H9 (cell line): ENCODE results near the gene CREB3L2. TPM values are rescaled to one million over a fixed set of nuclear protein-coding genes. Genes with fewer than 3 reads are reported as not detected.

Experiments
- DNase-seq: peaks from one replicate; pipeline ENCODE4 v3.0.0-alpha.2; 2017
- H2AFZ ChIP-seq: one replicate; pipeline ENCODE4 v1.6.1; 2013; ENCODE audit warnings: mild to moderate bottlenecking, low read length, control low read depth, moderate library complexity
- H2AK5ac ChIP-seq: 2 replicates; pipeline ENCODE4 v1.6.1; 2013; ENCODE audit warnings: low read length, control low read depth, mixed read lengths; ENCODE audit not compliant: insufficient read length
- H2BK120ac ChIP-seq: one replicate; pipeline ENCODE4 v1.6.1; 2013; ENCODE audit warnings: low read depth, mild to moderate bottlenecking, low read length, control low read depth, inconsistent platforms; ENCODE audit not compliant: poor library complexity, severe bottlenecking
- H2BK12ac ChIP-seq: 2 replicates; pipeline ENCODE4 v1.6.1; 2013; ENCODE audit warnings: low read length, control low read depth, mixed read lengths, low read depth; ENCODE audit not compliant: insufficient read length
- H2BK15ac ChIP-seq: 2 replicates; pipeline ENCODE4 v1.6.1; 2013; ENCODE audit warnings: low read depth, low read length, control low read depth
- H2BK20ac ChIP-seq: one replicate; pipeline ENCODE4 v1.6.1; 2013; ENCODE audit warnings: low read depth, mild to moderate bottlenecking, low read length, control low read depth, inconsistent platforms; ENCODE audit not compliant: poor library complexity, severe bottlenecking
- H2BK5ac ChIP-seq: 2 replicates; pipeline ENCODE4 v1.6.1; 2013; ENCODE audit warnings: low read length, control low read depth, mixed read lengths; ENCODE audit not compliant: insufficient read length
- H3K14ac ChIP-seq: 2 replicates; pipeline ENCODE4 v1.6.1; 2013; ENCODE audit warnings: low read length, control low read depth; ENCODE audit not compliant: insufficient read depth
- H3K18ac ChIP-seq: 2 replicates; pipeline ENCODE4 v1.6.1; 2013; ENCODE audit warnings: low read depth, mild to moderate bottlenecking, mixed read lengths, low read length, control low read depth; ENCODE audit not compliant: insufficient read length
- H3K23ac ChIP-seq: 2 replicates; pipeline ENCODE4 v1.6.1; 2013; ENCODE audit warnings: low read length, control low read depth, mixed read lengths, low read depth; ENCODE audit not compliant: insufficient read length
- H3K23me2 ChIP-seq: 2 replicates; pipeline ENCODE4 v1.6.1; 2013; ENCODE audit warnings: low read depth, mild to moderate bottlenecking, mixed read lengths, low read length, control low read depth; ENCODE audit not compliant: insufficient read length, poor library complexity, severe bottlenecking
- H3K27ac ChIP-seq: 2 replicates; pipeline ENCODE4 v1.5.1; 2013; ENCODE audit warnings: low read length, control low read depth, mixed read lengths, low read depth; ENCODE audit not compliant: insufficient read length
- H3K27me3 ChIP-seq: 2 replicates; pipeline ENCODE4 v1.6.1; 2013; ENCODE audit warnings: low read length, control low read depth, inconsistent platforms; ENCODE audit not compliant: insufficient read depth
- H3K4ac ChIP-seq: 2 replicates; pipeline ENCODE4 v1.6.1; 2013; ENCODE audit warnings: low read depth, mild to moderate bottlenecking, control low read depth, inconsistent platforms, low read length, moderate library complexity
- H3K4me1 ChIP-seq: 2 replicates; pipeline ENCODE4 v1.6.1; 2013; ENCODE audit warnings: low read length, control low read depth, inconsistent platforms; ENCODE audit not compliant: insufficient read depth
- H3K4me2 ChIP-seq: 2 replicates; pipeline ENCODE4 v1.6.1; 2013; ENCODE audit warnings: low read length, control low read depth, mixed read lengths; ENCODE audit not compliant: insufficient read length, insufficient read depth
- H3K56ac ChIP-seq: 2 replicates; pipeline ENCODE4 v1.6.1; 2013; ENCODE audit warnings: low read depth, mild to moderate bottlenecking, mixed read lengths, low read length, control low read depth; ENCODE audit not compliant: insufficient read length
- H3K79me1 ChIP-seq: 2 replicates; pipeline ENCODE4 v1.6.1; 2013; ENCODE audit warnings: low read depth, mild to moderate bottlenecking, moderate library complexity, low read length, control low read depth, inconsistent platforms; ENCODE audit not compliant: insufficient read depth, poor library complexity, severe bottlenecking
- H3K79me2 ChIP-seq: 2 replicates; pipeline ENCODE4 v1.6.1; 2013; ENCODE audit warnings: low read length, control low read depth, inconsistent platforms; ENCODE audit not compliant: insufficient read depth
- H3K9ac ChIP-seq: 2 replicates; pipeline ENCODE4 v1.6.1; 2013; ENCODE audit warnings: low read length, control low read depth, mixed read lengths; ENCODE audit not compliant: insufficient read length; ENCODE audit errors: extremely low read depth
- H3K9me3 ChIP-seq: one replicate; pipeline ENCODE4 v1.6.1; 2013; ENCODE audit warnings: low read depth, low read length, inconsistent platforms; ENCODE audit not compliant: control insufficient read depth
- H3T11ph ChIP-seq: one replicate; pipeline ENCODE4 v1.6.1; 2013; ENCODE audit warnings: mild to moderate bottlenecking, low read length, control low read depth, inconsistent platforms
- H4K20me1 ChIP-seq: one replicate; pipeline ENCODE4 v1.6.1; 2013; ENCODE audit not compliant: control insufficient read depth, insufficient read length, insufficient read depth
- H4K5ac ChIP-seq: 2 replicates; pipeline ENCODE4 v1.6.1; 2013; ENCODE audit warnings: low read depth, mild to moderate bottlenecking, mixed read lengths, low read length, control low read depth; ENCODE audit not compliant: insufficient read length
- H4K8ac ChIP-seq: replicated peaks from 2 replicates; pipeline ENCODE4 v1.6.1; 2013; ENCODE audit warnings: low read length, control low read depth, mixed read lengths, low read depth; ENCODE audit not compliant: insufficient read length
- H4K91ac ChIP-seq: 2 replicates; pipeline ENCODE4 v1.6.1; 2013; ENCODE audit warnings: low read depth, mild to moderate bottlenecking, moderate library complexity, mixed read lengths, low read length, control low read depth; ENCODE audit not compliant: insufficient read length
- H3K27ac Mint-ChIP-seq, 3 experiments: 2 replicates in 2 of 3; 3 replicates in 1 of 3; pipeline ENCODE4 v1.8.0; 2020 to 2021; ENCODE audit warnings: mixed read lengths in 3 of 3, mild to moderate bottlenecking in 1 of 3, moderate library complexity in 1 of 3
- H3K27me3 Mint-ChIP-seq: 2 replicates; pipeline ENCODE4 v1.8.0; 2021; ENCODE audit warnings: low read depth, mild to moderate bottlenecking, moderate library complexity, mixed read lengths
- H3K36me3 Mint-ChIP-seq, 3 experiments: 2 replicates in 2 of 3; 3 replicates in 1 of 3; pipeline ENCODE4 v1.8.0; 2020 to 2021; ENCODE audit warnings: low read depth in 3 of 3, mixed read lengths in 3 of 3; ENCODE audit not compliant: insufficient read depth in 1 of 3
- H3K4me1 Mint-ChIP-seq, 2 experiments: 2 replicates each; pipeline ENCODE4 v1.8.0; 2020; ENCODE audit warnings: mixed read lengths in 2 of 2
- H3K4me3 Mint-ChIP-seq, 2 experiments: 2 replicates in 1 of 2; 3 replicates in 1 of 2; pipeline ENCODE4 v1.8.0; 2020 to 2021; ENCODE audit warnings: mild to moderate bottlenecking in 2 of 2, mixed read lengths in 2 of 2, moderate library complexity in 1 of 2
- H3K9me3 Mint-ChIP-seq, 2 experiments: 2 replicates in 1 of 2; 3 replicates in 1 of 2; pipeline ENCODE4 v1.8.0; 2020; ENCODE audit warnings: mild to moderate bottlenecking in 2 of 2, mixed read lengths in 2 of 2, moderate library complexity in 1 of 2
- total RNA-seq: library from RNA; stranded (reverse); gene quantifications from 2 replicates; pipeline ENCODE4 v1.2.1, GENCODE V29; 2021
- TF ChIP-seq, protein P1 (sequence below): fragments of 200-600 bp; sonication (generic); conservative IDR thresholded peaks from 3 replicates; pipeline ENCODE4 v1.8.0; 2021; ENCODE audit warnings: antibody characterized with exemption, mild to moderate bottlenecking

Gene CREB3L2
- total RNA-seq, 1 experiment from 2014 or later = 60.7 TPM

DNA sequence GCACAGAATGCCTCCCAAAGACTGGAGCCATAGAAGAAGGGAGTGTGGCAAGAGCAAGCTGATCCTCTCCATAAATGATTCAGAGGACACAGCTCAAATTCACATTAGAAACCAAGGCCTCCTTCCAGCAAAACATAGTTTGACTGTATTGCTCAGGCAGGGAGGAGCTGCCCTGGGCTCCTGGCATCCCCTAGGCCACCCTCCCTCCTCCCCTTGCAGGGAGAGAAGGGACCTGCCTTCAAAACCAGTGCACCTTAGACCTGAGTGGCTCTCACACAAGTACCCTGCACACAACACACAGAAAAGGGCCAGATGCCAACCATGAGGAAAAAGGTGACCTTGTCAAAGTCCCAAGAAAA lies 64.7 kb downstream of the CREB3L2 start:
- H3K79me2 ChIP-seq = peaks cover 5% of the 10 kb centered on the region; the same call in 1 of the 2 replicates
- H3K27ac Mint-ChIP-seq = no peak overlapping the region

More for the DNA sequence above, 64.7 kb downstream of the CREB3L2 start:
- Histone ChIP-seq H2BK120ac (no peak overlapping the region), H4K8ac (no peak overlapping the region), H4K5ac (no peak overlapping the region), H3K23me2 (no peaks in the 10 kb centered on the region), H2BK15ac (no peak overlapping the region), H3K56ac (no peak overlapping the region), H3K14ac (no peak overlapping the region), H3K23ac (no peak overlapping the region), H4K20me1 (peaks cover 2% of the 10 kb centered on the region), H3K27ac (no peak overlapping the region), H2BK5ac (no peak overlapping the region), H3K4ac (no peak overlapping the region), H3K9me3 (no peaks in the 10 kb centered on the region), H2AFZ (no peak overlapping the region), H3K18ac (no peak overlapping the region), H3T11ph (no peak overlapping the region), H2BK12ac (no peak overlapping the region), H3K9ac (no peak overlapping the region), H3K79me1 (peaks cover 4% of the 10 kb centered on the region), H3K4me2 (no peak overlapping the region), H2BK20ac (no peak overlapping the region), H2AK5ac (no peak overlapping the region), H4K91ac (no peak overlapping the region), H3K27me3 (no peaks in the 10 kb centered on the region), H3K4me1 (peaks cover 13% of the 10 kb centered on the region; the same call in 1 of the 2 replicates)
- no peaks in the 10 kb centered on the region for H3K9me3 Mint-ChIP-seq
- H3K27me3 Mint-ChIP-seq = no peaks in the 10 kb centered on the region
- TF ChIP-seq, protein P1, sequence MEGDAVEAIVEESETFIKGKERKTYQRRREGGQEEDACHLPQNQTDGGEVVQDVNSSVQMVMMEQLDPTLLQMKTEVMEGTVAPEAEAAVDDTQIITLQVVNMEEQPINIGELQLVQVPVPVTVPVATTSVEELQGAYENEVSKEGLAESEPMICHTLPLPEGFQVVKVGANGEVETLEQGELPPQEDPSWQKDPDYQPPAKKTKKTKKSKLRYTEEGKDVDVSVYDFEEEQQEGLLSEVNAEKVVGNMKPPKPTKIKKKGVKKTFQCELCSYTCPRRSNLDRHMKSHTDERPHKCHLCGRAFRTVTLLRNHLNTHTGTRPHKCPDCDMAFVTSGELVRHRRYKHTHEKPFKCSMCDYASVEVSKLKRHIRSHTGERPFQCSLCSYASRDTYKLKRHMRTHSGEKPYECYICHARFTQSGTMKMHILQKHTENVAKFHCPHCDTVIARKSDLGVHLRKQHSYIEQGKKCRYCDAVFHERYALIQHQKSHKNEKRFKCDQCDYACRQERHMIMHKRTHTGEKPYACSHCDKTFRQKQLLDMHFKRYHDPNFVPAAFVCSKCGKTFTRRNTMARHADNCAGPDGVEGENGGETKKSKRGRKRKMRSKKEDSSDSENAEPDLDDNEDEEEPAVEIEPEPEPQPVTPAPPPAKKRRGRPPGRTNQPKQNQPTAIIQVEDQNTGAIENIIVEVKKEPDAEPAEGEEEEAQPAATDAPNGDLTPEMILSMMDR = no peak
- no peak for DNase-seq
- H3K4me3 Mint-ChIP-seq = no peak overlapping the region
- H3K36me3 Mint-ChIP-seq = peaks cover 0 to 7% (median 3%) of the 10 kb centered on the region in 3 experiments; a peak in 3 of 7 replicates
- H3K4me1 Mint-ChIP-seq = peaks cover 49 to 51% of the 10 kb centered on the region in 2 experiments
